HG03342 (cell line): Measurements from ENCODE around the gene DHRSX.
"Not testable (repeated sequence)": the region's sequence is repeated elsewhere in the genome, so short reads cannot be mapped to it uniquely, and the experiment has no call there.

ENCODE experiments used
- ATAC-seq: cut with Tn5 transposase; IDR thresholded peaks from one replicate; pipeline ENCODE4 v1.9.1; 2021; ENCODE audit warnings: mild to moderate bottlenecking, moderate library complexity; ENCODE audit not compliant: unreplicated experiment

The DHRSX gene

GRCh38 chrX:2477313-2477712 is 23.5 kb downstream of the DHRSX start:
- ATAC-seq: not testable (repeated sequence)

GRCh38 chrX:2474963-2475726 is 25.6 kb downstream of the DHRSX start:
- no peak for ATAC-seq

GRCh38 chrX:2474280-2474962 is 26.4 kb downstream of the DHRSX start:
- no peak for ATAC-seq

- ATAC-seq: not testable (repeated sequence)
Measured at GRCh38 chrX:2473064-2473463, 27.7 kb downstream of the DHRSX start.

GRCh38 chrX:2471641-2472040 is 29.1 kb downstream of the DHRSX start:
- no peak for ATAC-seq

GRCh38 chrX:2471126-2471525 is 29.6 kb downstream of the DHRSX start:
- not testable (repeated sequence) for ATAC-seq

GRCh38 chrX:2469852-2470251 is 30.9 kb downstream of the DHRSX start:
- ATAC-seq: not testable (repeated sequence)

- no peak for ATAC-seq
Measured at GRCh38 chrX:2469196-2469685, 31.5 kb downstream of the DHRSX start.

GRCh38 chrX:2468261-2469195 is 32.2 kb downstream of the DHRSX start:
- no peak for ATAC-seq

- ATAC-seq: no peak
Measured at GRCh38 chrX:2466876-2467656, 33.7 kb downstream of the DHRSX start.

- ATAC-seq: no peak
Measured at GRCh38 chrX:2464677-2465166, 36.1 kb downstream of the DHRSX start.

GRCh38 chrX:2463973-2464676 is 36.7 kb downstream of the DHRSX start:
- no peak for ATAC-seq

GRCh38 chrX:2463481-2463880 is 37.3 kb downstream of the DHRSX start:
- ATAC-seq: not testable (repeated sequence)

GRCh38 chrX:2462780-2463179 is 38.0 kb downstream of the DHRSX start:
- ATAC-seq: no peak

- no peak for ATAC-seq
Measured at GRCh38 chrX:2462074-2462473, 38.7 kb downstream of the DHRSX start.

GRCh38 chrX:2461711-2462016 is 39.1 kb downstream of the DHRSX start:
- no peak for ATAC-seq

- not testable (repeated sequence) for ATAC-seq
Measured at GRCh38 chrX:2460821-2461710, 39.7 kb downstream of the DHRSX start.

GRCh38 chrX:2460048-2460447 is 40.7 kb downstream of the DHRSX start:
- not testable (repeated sequence) for ATAC-seq

GRCh38 chrX:2458309-2458708 is 42.5 kb downstream of the DHRSX start:
- ATAC-seq: no peak
